Raji (cell line): ENCODE data around the gene DGCR6L.

Experiments used
- POLR2A ChIP-seq: IDR thresholded peaks from 2 replicates; pipeline ENCODE4 v1.6.1; 2011; ENCODE audit warnings: low read depth, low read length, control low read depth; ENCODE audit not compliant: insufficient read depth

The DGCR6L gene

GRCh38 chr22:20282901-20283673 is 36.8 kb downstream of the DGCR6L start:
- TF ChIP-seq POLR2A = no peak

DNA sequence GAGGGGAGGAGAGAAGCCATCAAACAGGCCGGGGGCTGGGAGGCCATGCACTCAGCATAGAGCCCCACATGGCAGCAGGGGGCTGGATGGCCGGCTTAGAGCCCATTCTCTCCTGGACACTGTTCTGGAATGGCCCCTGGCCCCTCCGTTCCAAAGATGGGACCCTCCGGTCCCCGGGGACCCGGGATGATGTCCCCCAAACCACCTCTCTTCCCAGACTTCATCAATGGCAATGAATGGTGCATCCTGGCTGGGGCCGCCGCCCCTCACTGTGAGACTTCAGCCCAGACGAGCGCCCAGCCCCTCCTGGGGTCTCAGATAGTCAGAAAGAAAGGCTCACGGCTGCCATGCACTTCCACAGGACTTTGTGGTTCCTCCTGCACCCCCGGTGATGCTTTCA is 38.0 kb downstream of the DGCR6L start:
- TF ChIP-seq POLR2A = no peak

DNA sequence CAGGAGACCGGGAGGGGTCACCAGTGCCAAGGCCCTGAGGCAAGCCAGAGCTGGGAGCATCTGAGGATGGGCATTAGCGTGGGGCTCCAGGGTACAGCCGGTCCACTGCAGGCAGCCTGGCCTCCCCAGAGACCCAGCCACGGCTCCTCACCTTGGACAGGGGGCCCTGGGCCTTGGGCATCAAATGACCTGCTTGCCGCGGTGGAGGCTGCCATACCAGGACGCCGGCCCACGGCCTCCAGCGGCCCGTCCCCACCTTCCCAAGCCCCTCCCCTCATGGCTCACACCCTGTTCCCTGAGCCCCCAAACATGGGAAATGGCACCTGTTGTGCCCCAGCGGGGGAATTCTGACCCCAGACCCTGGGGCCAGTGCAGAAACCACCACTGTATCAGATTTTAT is 39.0 kb downstream of the DGCR6L start:
- TF ChIP-seq POLR2A = no peak

- TF ChIP-seq POLR2A = no peak
Measured at GRCh38 chr22:20279662-20280134, 40.2 kb downstream of the DGCR6L start.

- no peak for TF ChIP-seq POLR2A
Measured at GRCh38 chr22:20276468-20276867, 43.4 kb downstream of the DGCR6L start.

DNA sequence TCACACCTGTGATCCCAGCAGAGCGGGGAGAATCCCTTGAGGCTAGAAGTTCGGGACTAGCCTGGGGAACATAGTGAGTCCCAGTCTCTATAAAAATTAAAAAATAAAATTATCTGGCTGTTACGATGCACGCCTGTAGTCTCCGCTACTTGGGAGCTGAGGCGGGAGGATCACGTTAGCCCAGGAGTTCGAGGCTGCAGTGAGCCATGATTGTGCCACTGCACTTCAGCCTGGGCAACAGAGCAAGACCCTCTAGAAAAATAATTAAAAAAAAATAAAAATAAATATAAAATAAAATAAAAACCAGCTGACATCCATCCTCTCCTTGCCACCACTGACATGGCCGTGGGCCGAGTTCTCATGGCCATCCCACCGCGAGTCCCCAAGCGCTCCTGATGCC is 44.0 kb downstream of the DGCR6L start:
- no peak for TF ChIP-seq POLR2A

DNA sequence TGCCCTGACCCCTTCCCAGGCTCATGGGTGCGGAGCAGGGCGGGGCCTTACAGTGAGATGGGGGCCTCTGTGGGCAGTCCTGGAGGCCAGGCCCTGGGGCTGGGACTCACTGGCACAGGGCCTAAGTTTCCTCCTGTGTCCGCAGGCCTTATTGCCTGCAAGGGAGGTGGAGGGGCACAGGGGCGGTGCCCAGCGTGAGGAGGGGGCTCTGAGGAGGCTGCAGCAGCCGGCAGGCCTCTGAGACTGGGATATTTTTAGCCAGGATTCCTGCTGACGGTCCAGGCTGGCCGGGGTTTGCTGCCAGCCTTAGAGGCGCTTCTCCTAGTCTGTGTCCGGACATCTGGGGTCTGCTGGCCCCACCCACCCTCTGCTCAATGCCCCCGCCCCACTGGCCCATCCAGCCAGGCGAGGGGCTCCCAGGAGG is 46.1 kb downstream of the DGCR6L start:
- no peak for TF ChIP-seq POLR2A

GRCh38 chr22:20272700-20273099 is 47.2 kb downstream of the DGCR6L start:
- no peak for TF ChIP-seq POLR2A

DNA sequence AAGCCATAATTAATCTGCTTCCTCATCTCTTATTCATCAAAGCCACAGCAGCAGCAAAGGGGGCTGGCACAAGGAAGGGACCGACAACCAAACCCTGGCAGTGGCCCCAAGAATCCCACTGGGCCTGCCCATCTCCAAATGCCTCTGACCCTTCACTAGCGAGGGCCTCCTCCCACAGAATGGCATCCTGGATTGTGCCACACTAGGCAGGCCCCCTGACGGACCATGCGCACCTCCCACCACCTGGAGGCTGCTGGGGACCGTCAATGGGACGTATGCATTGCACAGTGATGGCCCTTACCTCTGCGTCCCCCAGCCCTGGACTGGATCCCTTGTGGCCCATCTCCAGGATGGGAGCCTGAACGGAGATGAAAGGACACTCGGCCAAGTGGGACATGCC is 47.7 kb downstream of the DGCR6L start:
- no peak for TF ChIP-seq POLR2A

DNA sequence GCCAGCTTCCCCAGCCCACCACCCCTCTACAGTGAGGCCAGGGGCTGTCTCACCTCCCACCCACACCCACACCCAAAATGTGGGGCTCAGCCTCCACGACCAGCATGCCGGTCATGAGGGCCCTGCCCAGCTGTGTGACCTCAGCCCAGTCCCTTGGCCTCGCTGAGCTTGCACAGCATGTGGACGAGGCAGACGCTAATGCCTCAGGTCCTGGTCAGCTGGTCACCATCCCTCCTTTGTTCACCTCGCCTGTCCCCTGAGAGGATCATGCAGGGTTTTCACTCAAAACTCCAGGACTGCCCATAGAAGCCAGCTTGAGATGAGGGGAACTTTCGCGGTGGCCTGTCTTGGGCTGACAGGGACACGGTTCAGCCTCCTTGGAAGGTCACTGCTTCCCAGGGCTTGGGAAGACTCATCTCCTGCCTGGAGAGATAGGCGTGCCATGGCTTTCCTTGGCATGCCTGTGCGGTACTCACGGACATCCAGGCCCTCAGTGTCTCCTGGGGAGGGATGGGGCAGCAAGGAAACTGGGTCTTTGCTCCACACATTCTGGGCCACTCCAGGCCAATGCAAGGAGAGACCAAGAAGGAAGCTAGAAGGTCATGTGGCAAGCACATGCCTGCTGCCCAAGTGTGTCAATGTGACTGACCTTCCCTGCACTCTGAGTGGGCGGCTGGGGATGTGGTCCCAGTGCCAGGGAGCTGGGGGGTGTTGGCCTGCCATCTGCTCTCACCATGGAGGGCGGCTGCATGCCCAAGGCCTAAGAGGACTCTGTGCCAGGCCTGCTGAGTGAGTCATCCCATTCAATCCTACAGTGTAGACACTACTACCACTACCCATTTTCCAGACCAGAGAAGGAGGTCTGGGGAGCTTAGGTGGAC is 48.5 kb downstream of the DGCR6L start:
- TF ChIP-seq POLR2A = no peak

- no peak for TF ChIP-seq POLR2A
Measured at GRCh38 chr22:20268279-20269012, 51.4 kb downstream of the DGCR6L start, which contains the start of gene RTN4R. TSS of gene RTN4R (minus strand) at chr22:20268318. CDS start at chr22:20268092, 226 bp downstream.

DNA sequence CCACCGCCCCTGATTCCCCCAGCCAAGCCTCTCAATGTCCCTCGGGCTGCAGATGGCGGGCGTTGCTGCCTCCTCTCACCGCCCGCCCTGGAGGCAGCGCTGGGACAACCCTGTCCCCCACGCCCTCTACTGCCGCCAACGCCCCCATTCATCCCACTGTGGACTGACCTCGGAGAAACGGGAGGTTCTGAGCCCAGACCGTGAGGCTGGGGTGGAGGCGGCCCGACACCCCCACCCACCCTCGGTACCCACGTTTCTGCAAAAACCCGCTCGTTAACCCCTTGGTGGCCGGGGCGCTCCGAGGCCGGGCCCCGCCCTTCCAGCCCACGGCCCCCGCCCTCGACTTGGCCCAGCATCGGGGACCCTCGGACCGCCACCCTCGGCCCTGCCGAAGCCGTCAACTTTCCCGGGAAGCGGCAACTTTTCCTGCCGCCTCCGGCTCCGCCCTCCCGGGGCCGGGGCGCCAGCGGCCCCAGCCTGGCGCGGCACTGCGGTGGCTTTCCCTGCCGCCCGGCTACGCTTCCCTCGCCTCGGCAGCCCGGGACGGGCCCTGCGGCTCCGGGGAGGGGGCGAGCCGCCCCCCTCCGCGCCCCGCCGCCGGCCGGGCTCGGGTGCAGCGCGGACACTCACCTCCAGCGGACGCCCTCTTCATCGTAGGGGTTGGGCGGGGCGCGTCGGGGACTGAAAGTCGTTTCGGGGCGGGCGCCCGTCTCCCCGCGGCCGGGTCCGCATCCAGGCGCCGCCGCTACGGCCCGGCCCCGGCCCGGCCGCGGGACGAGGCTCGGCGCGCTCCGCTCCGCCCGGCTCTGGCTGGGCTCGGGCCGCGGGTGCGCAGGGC is 52.2 kb downstream of the DGCR6L start:
- no peak for TF ChIP-seq POLR2A

GRCh38 chr22:20264614-20265452 is 55.0 kb downstream of the DGCR6L start:
- no peak for TF ChIP-seq POLR2A
